K562 (cell line): ENCODE measurements around the gene CYP4F11. TPM values are rescaled to one million over a fixed set of nuclear protein-coding genes. Genes with fewer than 3 reads are reported as not detected.

Experiments used
- BDP1 ChIP-seq: IDR thresholded peaks from 3 replicates; pipeline ENCODE4 v1.6.1; 2011; ENCODE audit not compliant: insufficient read length, insufficient read depth
- CBX1 ChIP-seq: sonication (generic); IDR thresholded peaks from 2 replicates; pipeline ENCODE4 v1.6.1; 2016; ENCODE audit warnings: antibody characterized with exemption, low read depth, mild to moderate bottlenecking
- CREBBP ChIP-seq: IDR thresholded peaks from one replicate; pipeline ENCODE4 v1.6.1; 2012; ENCODE audit warnings: low read depth, mild to moderate bottlenecking, control low read depth, inconsistent platforms, low read length
- MCM3 ChIP-seq: fragments of 450-650 bp; IDR thresholded peaks from 2 replicates; pipeline ENCODE4 v1.6.1; 2016
- polyA plus RNA-seq, 8 experiments: library from polyadenylated mRNA; depleted of rRNA in 4 of 8; stranded (reverse) in 5 of 8; unstranded in 3 of 8; fragments of >200 nt; fragmentation: Nextera tagmentation in 2 of 8; fragmentation: Illumina TruSeq in 1 of 8; extraction: Ambion mirVana in 2 of 8; extraction: Trizol in 1 of 8; gene quantifications; 2 replicates each; pipeline versions ENCODE4 v1.2.1 to v1.2.3, GENCODE V29; 2011 to 2014; ENCODE audit warnings: inconsistent platforms in 1 of 8, missing spikeins in 1 of 8
- total RNA-seq, 7 experiments: library from RNA; depleted of rRNA in 6 of 7; stranded (reverse); fragments of >200 nt in 6 of 7; fragmentation: Illumina TruSeq in 2 of 7; extraction: Trizol in 2 of 7; gene quantifications; 2 replicates each; pipeline versions ENCODE4 v1.2.1 to v1.2.3, GENCODE V29; 2011 to 2021; ENCODE audit warnings: low replicate concordance in 1 of 7
- TF ChIP-seq, protein P1 (sequence below): fragments of 200-600 bp; sonication (generic); IDR thresholded peaks from one replicate; pipeline ENCODE4 v1.6.1; 2012; ENCODE audit warnings: mild to moderate bottlenecking, low read depth, low read length, inconsistent platforms
- TF ChIP-seq, protein P2 (sequence below): fragments of 450-650 bp; conservative IDR thresholded peaks from 2 replicates; pipeline ENCODE4 v1.6.1; 2016; ENCODE audit warnings: missing genetic modification characterization, low read depth, mild to moderate bottlenecking, missing compliant biosample characterization, moderate library complexity
- TF ChIP-seq, protein P3 (sequence below), 2 experiments: fragments of 450-650 bp; formaldehyde crosslinking in 1 of 2; IDR thresholded peaks; 2 replicates each; pipeline versions ENCODE4 v1.4.0 to v1.6.1; 2014 to 2020; ENCODE audit warnings: mild to moderate bottlenecking in 2 of 2, borderline replicate concordance in 1 of 2, low read depth in 1 of 2

The CYP4F11 gene
- total and polyA plus RNA-seq, 9 of the 15 experiments (the other 6 are each of a cell fraction or from before 2014, with no cell fraction given): 0.03 TPM; not detected in 8

DNA sequence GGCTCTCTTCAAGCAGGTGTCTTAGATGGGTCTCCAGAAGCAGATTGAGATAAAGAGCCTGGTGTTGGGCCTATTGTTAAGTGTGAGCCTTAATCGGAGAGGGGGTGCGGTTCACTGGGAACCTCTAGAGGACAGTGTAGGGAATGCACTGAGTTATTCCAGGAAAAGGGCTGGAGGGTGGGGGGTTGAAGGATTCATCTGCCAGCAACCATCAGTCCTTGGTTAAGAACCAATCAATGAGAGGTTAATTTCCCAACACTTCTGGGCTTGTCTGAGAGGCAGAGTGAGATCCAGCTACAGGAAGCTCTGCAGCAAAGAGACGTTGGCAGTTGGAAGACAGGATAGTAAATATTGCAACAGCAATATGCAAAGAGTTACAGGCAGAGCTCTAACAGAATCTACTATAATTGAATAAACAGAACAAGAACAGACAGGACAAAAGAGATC is 65.2 kb downstream of the CYP4F11 start (continued):
- TF ChIP-seq, protein P1, sequence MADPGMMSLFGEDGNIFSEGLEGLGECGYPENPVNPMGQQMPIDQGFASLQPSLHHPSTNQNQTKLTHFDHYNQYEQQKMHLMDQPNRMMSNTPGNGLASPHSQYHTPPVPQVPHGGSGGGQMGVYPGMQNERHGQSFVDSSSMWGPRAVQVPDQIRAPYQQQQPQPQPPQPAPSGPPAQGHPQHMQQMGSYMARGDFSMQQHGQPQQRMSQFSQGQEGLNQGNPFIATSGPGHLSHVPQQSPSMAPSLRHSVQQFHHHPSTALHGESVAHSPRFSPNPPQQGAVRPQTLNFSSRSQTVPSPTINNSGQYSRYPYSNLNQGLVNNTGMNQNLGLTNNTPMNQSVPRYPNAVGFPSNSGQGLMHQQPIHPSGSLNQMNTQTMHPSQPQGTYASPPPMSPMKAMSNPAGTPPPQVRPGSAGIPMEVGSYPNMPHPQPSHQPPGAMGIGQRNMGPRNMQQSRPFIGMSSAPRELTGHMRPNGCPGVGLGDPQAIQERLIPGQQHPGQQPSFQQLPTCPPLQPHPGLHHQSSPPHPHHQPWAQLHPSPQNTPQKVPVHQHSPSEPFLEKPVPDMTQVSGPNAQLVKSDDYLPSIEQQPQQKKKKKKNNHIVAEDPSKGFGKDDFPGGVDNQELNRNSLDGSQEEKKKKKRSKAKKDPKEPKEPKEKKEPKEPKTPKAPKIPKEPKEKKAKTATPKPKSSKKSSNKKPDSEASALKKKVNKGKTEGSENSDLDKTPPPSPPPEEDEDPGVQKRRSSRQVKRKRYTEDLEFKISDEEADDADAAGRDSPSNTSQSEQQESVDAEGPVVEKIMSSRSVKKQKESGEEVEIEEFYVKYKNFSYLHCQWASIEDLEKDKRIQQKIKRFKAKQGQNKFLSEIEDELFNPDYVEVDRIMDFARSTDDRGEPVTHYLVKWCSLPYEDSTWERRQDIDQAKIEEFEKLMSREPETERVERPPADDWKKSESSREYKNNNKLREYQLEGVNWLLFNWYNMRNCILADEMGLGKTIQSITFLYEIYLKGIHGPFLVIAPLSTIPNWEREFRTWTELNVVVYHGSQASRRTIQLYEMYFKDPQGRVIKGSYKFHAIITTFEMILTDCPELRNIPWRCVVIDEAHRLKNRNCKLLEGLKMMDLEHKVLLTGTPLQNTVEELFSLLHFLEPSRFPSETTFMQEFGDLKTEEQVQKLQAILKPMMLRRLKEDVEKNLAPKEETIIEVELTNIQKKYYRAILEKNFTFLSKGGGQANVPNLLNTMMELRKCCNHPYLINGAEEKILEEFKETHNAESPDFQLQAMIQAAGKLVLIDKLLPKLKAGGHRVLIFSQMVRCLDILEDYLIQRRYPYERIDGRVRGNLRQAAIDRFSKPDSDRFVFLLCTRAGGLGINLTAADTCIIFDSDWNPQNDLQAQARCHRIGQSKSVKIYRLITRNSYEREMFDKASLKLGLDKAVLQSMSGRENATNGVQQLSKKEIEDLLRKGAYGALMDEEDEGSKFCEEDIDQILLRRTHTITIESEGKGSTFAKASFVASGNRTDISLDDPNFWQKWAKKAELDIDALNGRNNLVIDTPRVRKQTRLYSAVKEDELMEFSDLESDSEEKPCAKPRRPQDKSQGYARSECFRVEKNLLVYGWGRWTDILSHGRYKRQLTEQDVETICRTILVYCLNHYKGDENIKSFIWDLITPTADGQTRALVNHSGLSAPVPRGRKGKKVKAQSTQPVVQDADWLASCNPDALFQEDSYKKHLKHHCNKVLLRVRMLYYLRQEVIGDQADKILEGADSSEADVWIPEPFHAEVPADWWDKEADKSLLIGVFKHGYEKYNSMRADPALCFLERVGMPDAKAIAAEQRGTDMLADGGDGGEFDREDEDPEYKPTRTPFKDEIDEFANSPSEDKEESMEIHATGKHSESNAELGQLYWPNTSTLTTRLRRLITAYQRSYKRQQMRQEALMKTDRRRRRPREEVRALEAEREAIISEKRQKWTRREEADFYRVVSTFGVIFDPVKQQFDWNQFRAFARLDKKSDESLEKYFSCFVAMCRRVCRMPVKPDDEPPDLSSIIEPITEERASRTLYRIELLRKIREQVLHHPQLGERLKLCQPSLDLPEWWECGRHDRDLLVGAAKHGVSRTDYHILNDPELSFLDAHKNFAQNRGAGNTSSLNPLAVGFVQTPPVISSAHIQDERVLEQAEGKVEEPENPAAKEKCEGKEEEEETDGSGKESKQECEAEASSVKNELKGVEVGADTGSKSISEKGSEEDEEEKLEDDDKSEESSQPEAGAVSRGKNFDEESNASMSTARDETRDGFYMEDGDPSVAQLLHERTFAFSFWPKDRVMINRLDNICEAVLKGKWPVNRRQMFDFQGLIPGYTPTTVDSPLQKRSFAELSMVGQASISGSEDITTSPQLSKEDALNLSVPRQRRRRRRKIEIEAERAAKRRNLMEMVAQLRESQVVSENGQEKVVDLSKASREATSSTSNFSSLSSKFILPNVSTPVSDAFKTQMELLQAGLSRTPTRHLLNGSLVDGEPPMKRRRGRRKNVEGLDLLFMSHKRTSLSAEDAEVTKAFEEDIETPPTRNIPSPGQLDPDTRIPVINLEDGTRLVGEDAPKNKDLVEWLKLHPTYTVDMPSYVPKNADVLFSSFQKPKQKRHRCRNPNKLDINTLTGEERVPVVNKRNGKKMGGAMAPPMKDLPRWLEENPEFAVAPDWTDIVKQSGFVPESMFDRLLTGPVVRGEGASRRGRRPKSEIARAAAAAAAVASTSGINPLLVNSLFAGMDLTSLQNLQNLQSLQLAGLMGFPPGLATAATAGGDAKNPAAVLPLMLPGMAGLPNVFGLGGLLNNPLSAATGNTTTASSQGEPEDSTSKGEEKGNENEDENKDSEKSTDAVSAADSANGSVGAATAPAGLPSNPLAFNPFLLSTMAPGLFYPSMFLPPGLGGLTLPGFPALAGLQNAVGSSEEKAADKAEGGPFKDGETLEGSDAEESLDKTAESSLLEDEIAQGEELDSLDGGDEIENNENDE: no peak
- TF ChIP-seq, protein P2, sequence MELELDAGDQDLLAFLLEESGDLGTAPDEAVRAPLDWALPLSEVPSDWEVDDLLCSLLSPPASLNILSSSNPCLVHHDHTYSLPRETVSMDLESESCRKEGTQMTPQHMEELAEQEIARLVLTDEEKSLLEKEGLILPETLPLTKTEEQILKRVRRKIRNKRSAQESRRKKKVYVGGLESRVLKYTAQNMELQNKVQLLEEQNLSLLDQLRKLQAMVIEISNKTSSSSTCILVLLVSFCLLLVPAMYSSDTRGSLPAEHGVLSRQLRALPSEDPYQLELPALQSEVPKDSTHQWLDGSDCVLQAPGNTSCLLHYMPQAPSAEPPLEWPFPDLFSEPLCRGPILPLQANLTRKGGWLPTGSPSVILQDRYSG (tag): no peak
- TF ChIP-seq CREBBP (no peak), CBX1 (no peak), BDP1 (no peak), MCM3 (no peak)
- TF ChIP-seq, protein P3, sequence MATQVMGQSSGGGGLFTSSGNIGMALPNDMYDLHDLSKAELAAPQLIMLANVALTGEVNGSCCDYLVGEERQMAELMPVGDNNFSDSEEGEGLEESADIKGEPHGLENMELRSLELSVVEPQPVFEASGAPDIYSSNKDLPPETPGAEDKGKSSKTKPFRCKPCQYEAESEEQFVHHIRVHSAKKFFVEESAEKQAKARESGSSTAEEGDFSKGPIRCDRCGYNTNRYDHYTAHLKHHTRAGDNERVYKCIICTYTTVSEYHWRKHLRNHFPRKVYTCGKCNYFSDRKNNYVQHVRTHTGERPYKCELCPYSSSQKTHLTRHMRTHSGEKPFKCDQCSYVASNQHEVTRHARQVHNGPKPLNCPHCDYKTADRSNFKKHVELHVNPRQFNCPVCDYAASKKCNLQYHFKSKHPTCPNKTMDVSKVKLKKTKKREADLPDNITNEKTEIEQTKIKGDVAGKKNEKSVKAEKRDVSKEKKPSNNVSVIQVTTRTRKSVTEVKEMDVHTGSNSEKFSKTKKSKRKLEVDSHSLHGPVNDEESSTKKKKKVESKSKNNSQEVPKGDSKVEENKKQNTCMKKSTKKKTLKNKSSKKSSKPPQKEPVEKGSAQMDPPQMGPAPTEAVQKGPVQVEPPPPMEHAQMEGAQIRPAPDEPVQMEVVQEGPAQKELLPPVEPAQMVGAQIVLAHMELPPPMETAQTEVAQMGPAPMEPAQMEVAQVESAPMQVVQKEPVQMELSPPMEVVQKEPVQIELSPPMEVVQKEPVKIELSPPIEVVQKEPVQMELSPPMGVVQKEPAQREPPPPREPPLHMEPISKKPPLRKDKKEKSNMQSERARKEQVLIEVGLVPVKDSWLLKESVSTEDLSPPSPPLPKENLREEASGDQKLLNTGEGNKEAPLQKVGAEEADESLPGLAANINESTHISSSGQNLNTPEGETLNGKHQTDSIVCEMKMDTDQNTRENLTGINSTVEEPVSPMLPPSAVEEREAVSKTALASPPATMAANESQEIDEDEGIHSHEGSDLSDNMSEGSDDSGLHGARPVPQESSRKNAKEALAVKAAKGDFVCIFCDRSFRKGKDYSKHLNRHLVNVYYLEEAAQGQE (IDR thresholded peaks at IDR 0.05; ENCODE audit: borderline replicate concordance): peak; percentile 89
- TF ChIP-seq, protein P3 (CRISPR knock-in tag; IDR thresholded peaks at IDR 0.05; ENCODE audit: low read depth): 0 out of 2 replicates have a peak, but pooled peaks have one; percentile 62
